IMR-90 (cell line): Measurements from ENCODE around the gene TMC1.

ENCODE experiments used
- CEBPB ChIP-seq: IDR thresholded peaks from 2 replicates; pipeline ENCODE4 v1.6.1; 2012; ENCODE audit warnings: low read depth, low read length, improper control_type of control experiment
- POLR2A ChIP-seq: IDR thresholded peaks from 2 replicates; pipeline ENCODE4 v1.6.1; 2012; ENCODE audit warnings: mild to moderate bottlenecking, low read depth, low read length
- RAD21 ChIP-seq: IDR thresholded peaks from 2 replicates; pipeline ENCODE4 v1.6.1; 2012; ENCODE audit warnings: low read length, improper control_type of control experiment
- SMC3 ChIP-seq: fragments of 150-350 bp; IDR thresholded peaks from 2 replicates; pipeline ENCODE4 v1.6.1; 2016; ENCODE audit warnings: low read depth, mild to moderate bottlenecking, antibody characterized with exemption, low read length, moderate library complexity
- TF ChIP-seq, protein P1 (sequence below): conservative IDR thresholded peaks from 2 replicates; pipeline ENCODE4 v1.5.1; 2012; ENCODE audit warnings: mild to moderate bottlenecking, low read depth, low read length, improper control_type of control experiment

DNA sequence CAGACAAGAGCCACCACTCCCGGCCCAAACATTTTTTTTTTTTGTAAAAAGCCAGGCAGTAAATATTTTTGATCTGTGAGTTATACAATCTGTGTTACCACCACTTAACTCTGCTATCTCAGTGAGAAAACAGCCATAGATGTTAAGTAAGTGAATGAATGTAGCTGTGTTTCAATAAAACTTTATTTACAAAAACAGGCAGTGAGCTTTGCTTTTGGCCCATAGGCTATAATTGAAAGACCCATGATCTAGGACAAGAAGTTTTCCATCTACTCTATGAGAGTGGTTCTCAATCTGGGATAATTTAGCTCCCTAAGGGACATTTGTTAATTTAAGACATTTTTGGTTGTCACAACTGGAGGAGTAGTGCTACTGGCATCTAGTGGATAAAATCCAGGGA is 91.0 kb downstream of the TMC1 start:
- TF ChIP-seq, protein P1, sequence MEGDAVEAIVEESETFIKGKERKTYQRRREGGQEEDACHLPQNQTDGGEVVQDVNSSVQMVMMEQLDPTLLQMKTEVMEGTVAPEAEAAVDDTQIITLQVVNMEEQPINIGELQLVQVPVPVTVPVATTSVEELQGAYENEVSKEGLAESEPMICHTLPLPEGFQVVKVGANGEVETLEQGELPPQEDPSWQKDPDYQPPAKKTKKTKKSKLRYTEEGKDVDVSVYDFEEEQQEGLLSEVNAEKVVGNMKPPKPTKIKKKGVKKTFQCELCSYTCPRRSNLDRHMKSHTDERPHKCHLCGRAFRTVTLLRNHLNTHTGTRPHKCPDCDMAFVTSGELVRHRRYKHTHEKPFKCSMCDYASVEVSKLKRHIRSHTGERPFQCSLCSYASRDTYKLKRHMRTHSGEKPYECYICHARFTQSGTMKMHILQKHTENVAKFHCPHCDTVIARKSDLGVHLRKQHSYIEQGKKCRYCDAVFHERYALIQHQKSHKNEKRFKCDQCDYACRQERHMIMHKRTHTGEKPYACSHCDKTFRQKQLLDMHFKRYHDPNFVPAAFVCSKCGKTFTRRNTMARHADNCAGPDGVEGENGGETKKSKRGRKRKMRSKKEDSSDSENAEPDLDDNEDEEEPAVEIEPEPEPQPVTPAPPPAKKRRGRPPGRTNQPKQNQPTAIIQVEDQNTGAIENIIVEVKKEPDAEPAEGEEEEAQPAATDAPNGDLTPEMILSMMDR = peak; percentile 33
- TF ChIP-seq RAD21 (peak; percentile 22), POLR2A (no peak), SMC3 (no peak), CEBPB (no peak)
